Osteoblast (primary cell): ENCODE measurements around the gene HSD17B3. TPM values are rescaled to one million over a fixed set of nuclear protein-coding genes. Genes with fewer than 3 reads are reported as not detected.

Experiments
- DNase-seq: peaks from one replicate; pipeline ENCODE4 v3.0.0; 2011; ENCODE audit warnings: low spot score, mixed read lengths; ENCODE audit not compliant: insufficient read length; ENCODE audit errors: missing footprints
- H2AFZ ChIP-seq: 2 replicates; pipeline ENCODE4 v1.6.0; 2011; ENCODE audit warnings: mild to moderate bottlenecking, low read length
- H3K27ac ChIP-seq: 2 replicates; pipeline ENCODE4 v1.5.1; 2011; ENCODE audit warnings: mild to moderate bottlenecking, low read depth, low read length, moderate library complexity
- H3K27me3 ChIP-seq: 2 replicates; pipeline ENCODE4 v1.6.0; 2012; ENCODE audit warnings: mild to moderate bottlenecking, control low read depth, inconsistent platforms, low read length, moderate library complexity; ENCODE audit not compliant: insufficient read depth
- H3K36me3 ChIP-seq: 2 replicates; pipeline ENCODE4 v1.5.1; 2011; ENCODE audit warnings: mild to moderate bottlenecking, low read length, control low read depth, moderate library complexity; ENCODE audit not compliant: insufficient read depth
- H3K4me1 ChIP-seq: 2 replicates; pipeline ENCODE4 v1.5.1; 2011; ENCODE audit warnings: mild to moderate bottlenecking, low read length, control low read depth, moderate library complexity; ENCODE audit not compliant: insufficient read depth
- H3K4me2 ChIP-seq: 2 replicates; pipeline ENCODE4 v1.6.0; 2011; ENCODE audit warnings: mild to moderate bottlenecking, low read length; ENCODE audit not compliant: insufficient read depth
- H3K4me3 ChIP-seq: fragments of 200-600 bp; sonication (generic); 3 replicates; pipeline ENCODE4 v1.5.1; 2012; ENCODE audit warnings: mild to moderate bottlenecking, low read length, inconsistent platforms; ENCODE audit not compliant: insufficient read depth
- H3K79me2 ChIP-seq: 2 replicates; pipeline ENCODE4 v1.6.0; 2012; ENCODE audit warnings: mild to moderate bottlenecking, low read length, control low read depth, inconsistent platforms; ENCODE audit not compliant: insufficient read depth
- H3K9me3 ChIP-seq: 2 replicates; pipeline ENCODE4 v1.5.1; 2011; ENCODE audit warnings: low read depth, low read length, control low read depth
- H4K20me1 ChIP-seq: 2 replicates; pipeline ENCODE4 v1.6.0; 2012; ENCODE audit warnings: mild to moderate bottlenecking, low read length, control low read depth; ENCODE audit not compliant: insufficient read depth
- CTCF ChIP-seq: IDR thresholded peaks from 2 replicates; pipeline ENCODE4 v1.5.1; 2011; ENCODE audit warnings: mild to moderate bottlenecking, low read depth, low read length, moderate library complexity; ENCODE audit errors: extremely low read depth
- total RNA-seq: library from RNA; depleted of rRNA; stranded (reverse); fragments of >200 nt; gene quantifications from 2 replicates; pipeline ENCODE4 v1.2.3, GENCODE V29; 2012

Gene HSD17B3
- total RNA-seq, 1 donor: under 0.01 TPM

GRCh38 chr9:96216583-96216982, 85.4 kb downstream of the HSD17B3 start:
- Histone ChIP-seq H3K4me1 (peaks cover 8% of the 10 kb centered on the region), H3K27me3 (peaks cover 14% of the 10 kb centered on the region), H3K79me2 (no peaks in the 10 kb centered on the region), H4K20me1 (no peaks in the 10 kb centered on the region), H3K9me3 (no peaks in the 10 kb centered on the region), H3K4me3 (no peak overlapping the region), H3K27ac (no peak overlapping the region), H2AFZ (no peak overlapping the region), H3K4me2 (no peak overlapping the region), H3K36me3 (no peaks in the 10 kb centered on the region)
- DNase-seq: no peak
- no peak for TF ChIP-seq CTCF

- H4K20me1 ChIP-seq: no peaks in the 10 kb centered on the region
- no peak overlapping the region for H3K4me3 ChIP-seq
- no peak for TF ChIP-seq CTCF
- H3K4me2 ChIP-seq: no peak overlapping the region
- no peak overlapping the region for H2AFZ ChIP-seq
- H3K27ac ChIP-seq: no peak overlapping the region
- no peaks in the 10 kb centered on the region for H3K9me3 ChIP-seq
- H3K79me2 ChIP-seq: no peaks in the 10 kb centered on the region
- H3K27me3 ChIP-seq: peaks cover 14% of the 10 kb centered on the region
- no peaks in the 10 kb centered on the region for H3K36me3 ChIP-seq
- H3K4me1 ChIP-seq: peaks cover 8% of the 10 kb centered on the region
- no peak for DNase-seq
Measured at GRCh38 chr9:96215841-96216240, 86.1 kb downstream of the HSD17B3 start.

GRCh38 chr9:96214635-96215034, 87.3 kb downstream of the HSD17B3 start:
- H3K4me1 ChIP-seq: peaks cover 8% of the 10 kb centered on the region
- H3K79me2 ChIP-seq: no peaks in the 10 kb centered on the region
- DNase-seq: no peak
- no peak overlapping the region for H3K27ac ChIP-seq
- H4K20me1 ChIP-seq: no peaks in the 10 kb centered on the region
- no peak overlapping the region for H3K4me2 ChIP-seq
- no peak for TF ChIP-seq CTCF
- peaks cover 14% of the 10 kb centered on the region for H3K27me3 ChIP-seq
- H2AFZ ChIP-seq: no peak overlapping the region
- no peaks in the 10 kb centered on the region for H3K36me3 ChIP-seq
- H3K4me3 ChIP-seq: no peak overlapping the region
- H3K9me3 ChIP-seq: no peaks in the 10 kb centered on the region

GRCh38 chr9:96209407-96210271, 92.3 kb downstream of the HSD17B3 start:
- Histone ChIP-seq H4K20me1 (no peaks in the 10 kb centered on the region), H3K27me3 (peaks cover 3% of the 10 kb centered on the region), H2AFZ (no peak overlapping the region), H3K4me1 (peaks cover 4% of the 10 kb centered on the region), H3K36me3 (no peaks in the 10 kb centered on the region), H3K79me2 (no peaks in the 10 kb centered on the region), H3K9me3 (peaks cover 2% of the 10 kb centered on the region), H3K27ac (no peak overlapping the region), H3K4me3 (no peak overlapping the region), H3K4me2 (no peak overlapping the region)
- TF ChIP-seq CTCF: no peak
- DNase-seq: no peak
